MM.1S (cell line): ENCODE data around the gene ZCCHC2.
A peak's percentile ranks its signal among the peaks of the same experiment; 100 is the strongest.

ENCODE experiments used
- DNase-seq: peaks from one replicate; pipeline ENCODE4 v3.0.0-alpha.2; 2015
- H2AFZ ChIP-seq: fragments of 300-600 bp; sonication (generic); 2 replicates; pipeline ENCODE4 v1.6.0; 2016; ENCODE audit warnings: antibody characterized with exemption, low read length
- H3F3A ChIP-seq: fragments of 300-600 bp; sonication (generic); 2 replicates; pipeline ENCODE4 v1.6.1; 2016; ENCODE audit warnings: mild to moderate bottlenecking, antibody characterized with exemption, low read length, moderate library complexity, mixed read lengths; ENCODE audit not compliant: insufficient read depth
- H3K27ac ChIP-seq: fragments of 300-600 bp; sonication (generic); 2 replicates; pipeline ENCODE4 v1.5.1; 2016; ENCODE audit warnings: mild to moderate bottlenecking, low read length
- H3K27me3 ChIP-seq: fragments of 300-600 bp; sonication (generic); replicated peaks from 2 replicates; pipeline ENCODE4 v1.6.0; 2016; ENCODE audit warnings: low read length; ENCODE audit not compliant: insufficient read depth
- H3K36me3 ChIP-seq: fragments of 300-600 bp; sonication (generic); replicated peaks from 2 replicates; pipeline ENCODE4 v1.6.1; 2016; ENCODE audit warnings: mild to moderate bottlenecking, low read length, mixed read lengths; ENCODE audit not compliant: insufficient read depth
- H3K4me1 ChIP-seq: fragments of 300-600 bp; sonication (generic); 2 replicates; pipeline ENCODE4 v1.6.1; 2016; ENCODE audit warnings: low read length, mixed read lengths
- H3K4me2 ChIP-seq: fragments of 300-600 bp; sonication (generic); 2 replicates; pipeline ENCODE4 v1.6.0; 2016; ENCODE audit warnings: low read depth, low read length
- H3K4me3 ChIP-seq: fragments of 300-600 bp; sonication (generic); 2 replicates; pipeline ENCODE4 v1.5.1; 2016; ENCODE audit warnings: low read length, mixed read lengths
- H3K79me2 ChIP-seq: fragments of 300-600 bp; sonication (generic); 2 replicates; pipeline ENCODE4 v1.6.1; 2016; ENCODE audit warnings: mixed run types, low read length, mixed read lengths
- H3K9ac ChIP-seq: fragments of 300-600 bp; sonication (generic); 2 replicates; pipeline ENCODE4 v1.6.1; 2016; ENCODE audit warnings: low read length, mixed read lengths
- H3K9me2 ChIP-seq: fragments of 300-600 bp; sonication (generic); replicated peaks from 2 replicates; pipeline ENCODE4 v1.6.1; 2016; ENCODE audit warnings: mild to moderate bottlenecking, low read length, mixed read lengths; ENCODE audit not compliant: insufficient read depth
- H3K9me3 ChIP-seq: fragments of 300-600 bp; sonication (generic); replicated peaks from 2 replicates; pipeline ENCODE4 v1.6.1; 2016; ENCODE audit warnings: mild to moderate bottlenecking, low read length, mixed read lengths; ENCODE audit not compliant: insufficient read depth
- H4K20me1 ChIP-seq: fragments of 300-600 bp; sonication (generic); 2 replicates; pipeline ENCODE4 v1.6.1; 2016; ENCODE audit warnings: mild to moderate bottlenecking, low read length, moderate library complexity, mixed read lengths; ENCODE audit not compliant: insufficient read depth
- CTCF ChIP-seq: fragments of 300-600 bp; sonication (generic); IDR thresholded peaks from 2 replicates; pipeline ENCODE4 v1.5.1; 2016; ENCODE audit warnings: antibody characterized with exemption, low read length, mixed read lengths
- EZH2 ChIP-seq: fragments of 300-600 bp; sonication (generic); optimal IDR thresholded peaks from 2 replicates; pipeline ENCODE3; 2017; ENCODE audit warnings: low read depth, mild to moderate bottlenecking, antibody characterized with exemption, low read length, mixed read lengths
- EZH2phosphoT487 ChIP-seq: fragments of 300-600 bp; sonication (generic); IDR thresholded peaks from 2 replicates; pipeline ENCODE4 v1.6.1; 2018; ENCODE audit warnings: antibody characterized with exemption, low read length

Gene ZCCHC2

GRCh38 chr18:62576845-62577512, 54.2 kb downstream of the ZCCHC2 start:
- peak overlapping the region; percentile 84 for H3K4me2 ChIP-seq
- peak; percentile 68 for DNase-seq
- H2AFZ ChIP-seq: no peak overlapping the region; the same call in 1 of the 2 replicates
- no peak for TF ChIP-seq EZH2phosphoT487
- no peak for TF ChIP-seq CTCF
- no peak for TF ChIP-seq EZH2
- peak overlapping the region; percentile 41; the same call in 1 of the 2 replicates for H3K27ac ChIP-seq
- no peaks in the 10 kb centered on the region for H3K36me3 ChIP-seq
- H3K27me3 ChIP-seq: peaks cover 26% of the 10 kb centered on the region
- no peaks in the 10 kb centered on the region for H4K20me1 ChIP-seq
- H3K9ac ChIP-seq: peak overlapping the region; percentile 16; the same call in 1 of the 2 replicates
- no peaks in the 10 kb centered on the region for H3K9me2 ChIP-seq
- peak overlapping the region; percentile 50 for H3K4me3 ChIP-seq
- H3K79me2 ChIP-seq: no peaks in the 10 kb centered on the region
- peaks cover 15% of the 10 kb centered on the region for H3F3A ChIP-seq
- peaks cover 15% of the 10 kb centered on the region for H3K4me1 ChIP-seq
- no peaks in the 10 kb centered on the region for H3K9me3 ChIP-seq

GRCh38 chr18:62577765-62578164, 54.9 kb downstream of the ZCCHC2 start:
- no peak for DNase-seq
- peaks cover 15% of the 10 kb centered on the region for H3F3A ChIP-seq
- H3K9me3 ChIP-seq: no peaks in the 10 kb centered on the region
- H3K4me2 ChIP-seq: peak overlapping the region; percentile 84
- H3K9ac ChIP-seq: no peak overlapping the region
- H4K20me1 ChIP-seq: no peaks in the 10 kb centered on the region
- no peaks in the 10 kb centered on the region for H3K36me3 ChIP-seq
- no peak overlapping the region for H3K27ac ChIP-seq
- peaks cover 15% of the 10 kb centered on the region for H3K4me1 ChIP-seq
- no peak overlapping the region for H3K4me3 ChIP-seq
- H2AFZ ChIP-seq: no peak overlapping the region
- TF ChIP-seq EZH2: no peak
- TF ChIP-seq EZH2phosphoT487: no peak
- TF ChIP-seq CTCF: no peak
- H3K79me2 ChIP-seq: no peaks in the 10 kb centered on the region
- H3K9me2 ChIP-seq: no peaks in the 10 kb centered on the region
- H3K27me3 ChIP-seq: peaks cover 26% of the 10 kb centered on the region

- Histone ChIP-seq H3K9ac (no peak overlapping the region), H2AFZ (no peak overlapping the region), H3K4me3 (no peak overlapping the region)
Measured at GRCh38 chr18:62578980-62579511, 56.2 kb downstream of the ZCCHC2 start.

More at GRCh38 chr18:62578980-62579511, 56.2 kb downstream of the ZCCHC2 start:
- no peak for DNase-seq
- no peaks in the 10 kb centered on the region for H3K36me3 ChIP-seq
- H3F3A ChIP-seq: peaks cover 15% of the 10 kb centered on the region
- no peak overlapping the region for H3K4me2 ChIP-seq
- H3K4me1 ChIP-seq: peaks cover 15% of the 10 kb centered on the region
- H3K9me2 ChIP-seq: no peaks in the 10 kb centered on the region
- H3K27ac ChIP-seq: no peak overlapping the region
- H3K27me3 ChIP-seq: peaks cover 25% of the 10 kb centered on the region
- no peaks in the 10 kb centered on the region for H3K79me2 ChIP-seq
- TF ChIP-seq CTCF (no peak), EZH2 (no peak), EZH2phosphoT487 (no peak)
- H4K20me1 ChIP-seq: no peaks in the 10 kb centered on the region
- no peaks in the 10 kb centered on the region for H3K9me3 ChIP-seq
